Measurements from ENCODE around the gene FOXN3.

GRCh38 chr14:89367779-89368120 is 49.3 kb downstream of the FOXN3 start:
- TF ChIP-seq POLR2AphosphoS5 (IDR thresholded peaks at IDR 0.05) (no peak), CTCF (IDR thresholded peaks at IDR 0.05) (no peak), POLR2A (IDR thresholded peaks at IDR 0.05) (no peak), EP300 (IDR thresholded peaks at IDR 0.05; ENCODE audit: low read depth) (no peak)

Data from transverse colon (tissue), 4 donors.